Adipocyte (in vitro differentiated cells): ENCODE data around the gene SERTAD1.

Source experiments
- DNase-seq: peaks from one replicate; pipeline ENCODE4 v3.0.0-alpha.2; 2015; ENCODE audit warnings: low read depth
- H3K27me3 ChIP-seq: replicated peaks from 2 replicates; pipeline ENCODE4 v1.7.0; 2013; ENCODE audit warnings: mild to moderate bottlenecking, low read length, moderate library complexity; ENCODE audit not compliant: control insufficient read depth, insufficient read depth
- H3K36me3 ChIP-seq: 2 replicates; pipeline ENCODE4 v1.7.0; 2013; ENCODE audit warnings: low read length, mild to moderate bottlenecking, moderate library complexity; ENCODE audit not compliant: control insufficient read depth, insufficient read depth, severe bottlenecking
- H3K4me1 ChIP-seq: 2 replicates; pipeline ENCODE4 v1.7.0; 2013; ENCODE audit warnings: mild to moderate bottlenecking, low read length, moderate library complexity; ENCODE audit not compliant: control insufficient read depth, insufficient read depth
- H3K4me3 ChIP-seq: 2 replicates; pipeline ENCODE4 v1.7.0; 2013; ENCODE audit warnings: mild to moderate bottlenecking, low read length, moderate library complexity
- H3K9ac ChIP-seq: 2 replicates; pipeline ENCODE4 v1.7.0; 2013; ENCODE audit warnings: mild to moderate bottlenecking, low read length, moderate library complexity
- H3K9me3 ChIP-seq: 2 replicates; pipeline ENCODE4 v1.7.0; 2013; ENCODE audit warnings: mild to moderate bottlenecking, low read length, moderate library complexity; ENCODE audit not compliant: control insufficient read depth

SERTAD1 gene

GRCh38 chr19:40383668-40384248 lies 42.0 kb downstream of the SERTAD1 start:
- Histone ChIP-seq H3K4me1 (peaks cover 9% of the 10 kb centered on the region), H3K36me3 (peaks cover 10% of the 10 kb centered on the region), H3K4me3 (no peak overlapping the region), H3K9ac (no peak overlapping the region), H3K27me3 (no peaks in the 10 kb centered on the region), H3K9me3 (no peaks in the 10 kb centered on the region)
- no peak for DNase-seq

DNA sequence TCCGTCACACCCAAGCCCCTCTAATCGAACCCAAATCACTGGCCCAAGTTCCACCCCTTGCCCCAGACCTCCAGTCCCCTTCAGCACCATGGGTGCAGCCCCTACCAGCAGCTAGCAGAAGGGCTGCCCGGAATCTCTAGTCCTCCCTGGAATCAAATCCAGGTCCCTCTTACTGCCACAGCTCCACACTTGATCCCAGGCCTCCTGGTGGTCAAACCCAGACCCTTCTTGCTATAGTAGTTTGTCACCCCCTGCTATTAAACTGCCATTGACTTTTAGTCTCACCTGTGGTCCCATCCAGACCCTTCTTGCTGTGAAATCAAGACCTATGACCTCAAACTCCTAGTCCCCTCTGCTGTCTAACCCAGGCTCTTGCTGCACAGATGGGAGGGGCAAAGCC lies 44.5 kb downstream of the SERTAD1 start:
- Histone ChIP-seq H3K4me3 (no peak overlapping the region), H3K9ac (no peak overlapping the region), H3K9me3 (no peaks in the 10 kb centered on the region), H3K36me3 (peaks cover 18% of the 10 kb centered on the region), H3K27me3 (no peaks in the 10 kb centered on the region), H3K4me1 (peaks cover 9% of the 10 kb centered on the region)
- DNase-seq, result no peak

GRCh38 chr19:40380199-40381037 lies 45.4 kb downstream of the SERTAD1 start:
- Histone ChIP-seq H3K27me3 (no peaks in the 10 kb centered on the region), H3K9me3 (no peaks in the 10 kb centered on the region), H3K4me3 (no peak overlapping the region), H3K9ac (no peak overlapping the region), H3K36me3 (peaks cover 18% of the 10 kb centered on the region), H3K4me1 (peaks cover 9% of the 10 kb centered on the region)
- no peak for DNase-seq

- Histone ChIP-seq H3K4me3 (no peak overlapping the region), H3K27me3 (no peaks in the 10 kb centered on the region), H3K4me1 (peaks cover 9% of the 10 kb centered on the region), H3K9ac (no peak overlapping the region), H3K36me3 (peaks cover 18% of the 10 kb centered on the region), H3K9me3 (no peaks in the 10 kb centered on the region)
- no peak for DNase-seq
Measured at GRCh38 chr19:40379446-40380198, 46.2 kb downstream of the SERTAD1 start.

DNA sequence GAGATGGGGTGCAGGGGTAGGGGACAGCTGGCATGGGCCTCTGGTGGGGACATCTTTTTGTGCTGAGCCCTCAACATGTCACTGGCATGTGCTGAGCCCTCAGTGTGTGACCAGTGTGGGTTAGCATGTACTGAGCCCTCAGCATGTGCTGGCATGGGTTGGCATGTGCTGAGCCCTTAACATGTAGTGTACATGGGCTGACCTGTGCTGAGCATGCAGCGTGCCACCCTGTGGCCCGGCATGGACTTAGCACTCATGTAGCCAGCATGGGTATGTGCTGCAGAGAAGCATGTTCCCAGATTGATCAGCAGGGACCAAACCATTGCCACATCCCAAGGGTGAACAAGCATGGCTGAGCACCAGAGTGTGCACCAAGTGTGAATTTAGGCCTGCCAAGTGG lies 47.3 kb downstream of the SERTAD1 start:
- no peaks in the 10 kb centered on the region for H3K9me3 ChIP-seq
- H3K4me3 ChIP-seq, result no peak overlapping the region
- peaks cover 9% of the 10 kb centered on the region for H3K4me1 ChIP-seq
- peaks cover 27% of the 10 kb centered on the region for H3K36me3 ChIP-seq
- no peaks in the 10 kb centered on the region for H3K27me3 ChIP-seq
- no peak overlapping the region for H3K9ac ChIP-seq
- DNase-seq, result no peak

DNA sequence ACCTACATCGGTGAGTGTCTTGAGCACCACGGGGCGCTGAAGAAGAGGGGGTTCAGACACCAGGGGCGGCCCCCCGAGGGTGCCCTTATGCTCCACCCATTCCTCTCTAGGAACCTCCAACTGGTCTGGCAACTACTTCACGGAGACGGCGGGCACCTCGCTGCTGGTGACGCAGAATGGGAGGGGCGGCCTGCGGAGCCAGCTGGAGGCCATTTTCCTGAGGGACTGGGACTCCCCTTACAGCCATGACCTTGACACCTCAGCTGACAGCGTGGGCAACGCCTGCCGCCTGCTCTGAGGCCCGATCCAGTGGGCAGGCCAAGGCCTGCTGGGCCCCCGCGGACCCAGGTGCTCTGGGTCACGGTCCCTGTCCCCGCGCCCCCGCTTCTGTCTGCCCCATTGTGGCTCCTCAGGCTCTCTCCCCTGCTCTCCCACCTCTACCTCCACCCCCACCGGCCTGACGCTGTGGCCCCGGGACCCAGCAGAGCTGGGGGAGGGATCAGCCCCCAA lies 47.9 kb downstream of the SERTAD1 start:
- peaks cover 29% of the 10 kb centered on the region for H3K36me3 ChIP-seq
- H3K4me1 ChIP-seq, result peaks cover 5% of the 10 kb centered on the region
- no peak overlapping the region for H3K9ac ChIP-seq
- DNase-seq, result no peak
- H3K4me3 ChIP-seq, result no peak overlapping the region
- no peaks in the 10 kb centered on the region for H3K9me3 ChIP-seq
- no peaks in the 10 kb centered on the region for H3K27me3 ChIP-seq

DNA sequence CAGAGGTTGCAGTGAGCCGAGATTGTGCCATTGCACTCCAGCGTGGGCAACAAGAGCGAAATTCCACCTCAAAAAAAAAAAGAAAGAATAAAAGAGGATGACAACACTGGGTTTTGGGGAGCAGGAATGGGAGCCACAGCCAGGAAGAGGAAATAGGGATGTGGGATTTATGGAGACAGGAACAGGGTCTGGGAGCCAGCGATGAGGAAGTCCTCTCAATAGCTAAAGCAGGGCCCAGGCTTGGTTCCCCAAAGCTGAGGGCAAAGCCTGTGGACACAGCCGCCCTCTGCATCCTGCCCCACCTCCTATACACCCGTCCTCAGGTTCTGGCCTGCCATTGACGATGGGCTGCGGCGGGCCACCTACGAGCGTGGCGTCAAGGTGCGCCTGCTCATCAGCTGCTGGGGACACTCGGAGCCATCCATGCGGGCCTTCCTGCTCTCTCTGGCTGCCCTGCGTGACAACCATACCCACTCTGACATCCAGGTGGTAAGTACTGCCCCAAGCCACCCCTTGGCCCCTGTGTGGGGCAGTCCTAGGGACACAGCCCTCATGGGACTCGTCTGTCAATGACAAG lies 49.4 kb downstream of the SERTAD1 start:
- no peak overlapping the region for H3K9ac ChIP-seq
- no peaks in the 10 kb centered on the region for H3K4me1 ChIP-seq
- H3K4me3 ChIP-seq, result no peak overlapping the region
- DNase-seq, result no peak
- peaks cover 38% of the 10 kb centered on the region for H3K36me3 ChIP-seq
- H3K27me3 ChIP-seq, result no peaks in the 10 kb centered on the region
- no peaks in the 10 kb centered on the region for H3K9me3 ChIP-seq

- DNase-seq, result no peak
- Histone ChIP-seq H3K4me3 (no peak overlapping the region), H3K9ac (no peak overlapping the region), H3K36me3 (peaks cover 47% of the 10 kb centered on the region), H3K9me3 (no peaks in the 10 kb centered on the region), H3K27me3 (no peaks in the 10 kb centered on the region), H3K4me1 (no peaks in the 10 kb centered on the region)
Measured at GRCh38 chr19:40374084-40374483, 51.7 kb downstream of the SERTAD1 start.

- no peak for DNase-seq
- no peaks in the 10 kb centered on the region for H3K27me3 ChIP-seq
- peaks cover 54% of the 10 kb centered on the region for H3K36me3 ChIP-seq
- no peak overlapping the region for H3K4me3 ChIP-seq
- H3K9ac ChIP-seq, result no peak overlapping the region
- no peaks in the 10 kb centered on the region for H3K9me3 ChIP-seq
- H3K4me1 ChIP-seq, result no peaks in the 10 kb centered on the region
Measured at GRCh38 chr19:40371802-40372122, 54.0 kb downstream of the SERTAD1 start.
